GM23338 (cell line): Measurements from ENCODE around the gene EPHB2. TPM values are rescaled to one million over a fixed set of nuclear protein-coding genes. Genes with fewer than 3 reads are reported as not detected.

ENCODE experiments used
- ATAC-seq: fragments of 200-7000 bp; cut with Tn5 transposase; 3 replicates; pipeline ENCODE4 v1.9.1; 2020
- DNase-seq: peaks from one replicate; pipeline ENCODE4 v3.0.0-alpha.2; 2015; ENCODE audit warnings: low spot score
- H2AFZ ChIP-seq: fragments of 200-600 bp; sonication (generic); 2 replicates; pipeline ENCODE4 v1.8.0; 2016; ENCODE audit warnings: antibody characterized with exemption, mild to moderate bottlenecking, moderate library complexity
- H3F3A ChIP-seq: fragments of 200-600 bp; sonication (generic); replicated peaks from 2 replicates; pipeline ENCODE4 v1.8.0; 2017; ENCODE audit warnings: antibody characterized with exemption, mixed run types, low read depth
- H3K27ac ChIP-seq: fragments of 200-600 bp; sonication (generic); 2 replicates; pipeline ENCODE4 v1.6.1; 2016; ENCODE audit warnings: low read depth
- H3K27me3 ChIP-seq: fragments of 200-600 bp; sonication (generic); 2 replicates; pipeline ENCODE4 v1.8.0; 2016; ENCODE audit warnings: mild to moderate bottlenecking, mixed run types, moderate library complexity; ENCODE audit not compliant: insufficient read depth
- H3K36me3 ChIP-seq: fragments of 200-600 bp; sonication (generic); 2 replicates; pipeline ENCODE4 v1.8.0; 2016; ENCODE audit warnings: mild to moderate bottlenecking; ENCODE audit not compliant: insufficient read depth
- H3K4me1 ChIP-seq: fragments of 200-600 bp; sonication (generic); 2 replicates; pipeline ENCODE4 v1.8.0; 2016; ENCODE audit warnings: mild to moderate bottlenecking, moderate library complexity; ENCODE audit not compliant: insufficient read depth
- H3K4me2 ChIP-seq: fragments of 200-600 bp; sonication (generic); 2 replicates; pipeline ENCODE4 v1.7.1; 2017; ENCODE audit warnings: mixed run types
- H3K4me3 ChIP-seq: fragments of 200-600 bp; sonication (generic); 2 replicates; pipeline ENCODE4 v1.6.1; 2016; ENCODE audit warnings: mixed run types
- H3K79me2 ChIP-seq: fragments of 200-600 bp; sonication (generic); replicated peaks from 2 replicates; pipeline ENCODE4 v1.8.0; 2017; ENCODE audit warnings: mild to moderate bottlenecking; ENCODE audit not compliant: insufficient read depth
- H3K9me2 ChIP-seq: fragments of 200-600 bp; sonication (generic); 2 replicates; pipeline ENCODE4 v1.8.0; 2017; ENCODE audit not compliant: insufficient read depth
- H4K20me1 ChIP-seq: fragments of 200-600 bp; sonication (generic); replicated peaks from 2 replicates; pipeline ENCODE4 v1.8.0; 2017; ENCODE audit warnings: mild to moderate bottlenecking; ENCODE audit not compliant: insufficient read depth
- H3K27ac Mint-ChIP-seq: 2 replicates; pipeline ENCODE4 v1.8.0; 2020; ENCODE audit warnings: inconsistent platforms, mild to moderate bottlenecking, moderate library complexity, mixed read lengths
- H3K27me3 Mint-ChIP-seq: 3 replicates; pipeline ENCODE4 v1.8.0; 2022; ENCODE audit warnings: low read depth, mild to moderate bottlenecking, moderate library complexity, mixed read lengths, inconsistent platforms; ENCODE audit not compliant: insufficient read depth, poor library complexity
- H3K36me3 Mint-ChIP-seq: 3 replicates; pipeline ENCODE4 v1.8.0; 2021; ENCODE audit warnings: low read depth, mild to moderate bottlenecking, inconsistent platforms, moderate library complexity, mixed read lengths
- H3K4me1 Mint-ChIP-seq: 3 replicates; pipeline ENCODE4 v1.8.0; 2020; ENCODE audit warnings: mild to moderate bottlenecking, inconsistent platforms, mixed read lengths
- H3K4me3 Mint-ChIP-seq: 3 replicates; pipeline ENCODE4 v1.8.0; 2021; ENCODE audit warnings: moderate library complexity, mild to moderate bottlenecking, inconsistent platforms, mixed read lengths
- H3K9me3 Mint-ChIP-seq: 3 replicates; pipeline ENCODE4 v1.8.0; 2020; ENCODE audit warnings: moderate library complexity, mild to moderate bottlenecking, inconsistent platforms, mixed read lengths
- CREB1 ChIP-seq: fragments of 250-450 bp; sonication (Bioruptor Pico); IDR thresholded peaks from 2 replicates; pipeline ENCODE4 v1.5.0; 2020; ENCODE audit warnings: low read depth, mild to moderate bottlenecking, moderate library complexity
- EZH2 ChIP-seq: fragments of 200-600 bp; sonication (generic); IDR thresholded peaks from one replicate; pipeline ENCODE4 v1.8.0; 2017; ENCODE audit warnings: antibody characterized with exemption, mild to moderate bottlenecking, low read depth; ENCODE audit not compliant: unreplicated experiment
- EZH2phosphoT487 ChIP-seq: fragments of 200-600 bp; sonication (generic); IDR thresholded peaks from one replicate; pipeline ENCODE4 v1.8.1; 2018; ENCODE audit warnings: antibody characterized with exemption; ENCODE audit not compliant: unreplicated experiment
- JUNB ChIP-seq: IDR thresholded peaks from one replicate; pipeline ENCODE4 v1.6.1; 2016; ENCODE audit warnings: antibody characterized with exemption; ENCODE audit not compliant: unreplicated experiment
- NANOG ChIP-seq: IDR thresholded peaks from 2 replicates; pipeline ENCODE4 v1.6.1; 2016; ENCODE audit warnings: antibody characterized with exemption, borderline replicate concordance
- POLR2AphosphoS5 ChIP-seq: IDR thresholded peaks from 2 replicates; pipeline ENCODE4 v1.6.1; 2016; ENCODE audit warnings: antibody characterized with exemption, low read depth
- STAT1 ChIP-seq: IDR thresholded peaks from one replicate; pipeline ENCODE4 v1.6.1; 2016; ENCODE audit warnings: antibody characterized with exemption; ENCODE audit not compliant: unreplicated experiment
- ZNF114 ChIP-seq: fragments of 250-450 bp; sonication (Bioruptor Pico); IDR thresholded peaks from 2 replicates; pipeline ENCODE4 v1.5.0; 2020; ENCODE audit warnings: mild to moderate bottlenecking, moderate library complexity
- ZNF331 ChIP-seq: fragments of 250-450 bp; sonication (Bioruptor Pico); IDR thresholded peaks from 2 replicates; pipeline ENCODE4 v1.5.0; 2020; ENCODE audit warnings: low read depth, mild to moderate bottlenecking, moderate library complexity
- polyA plus RNA-seq: library from polyadenylated mRNA; unstranded; fragments of >200 nt; fragmentation: Nextera tagmentation; extraction: Ambion mirVana; gene quantifications from 2 replicates; pipeline ENCODE4 v1.2.1, GENCODE V29; 2016
- total RNA-seq: library from RNA; depleted of rRNA; stranded (reverse); fragments of >200 nt; shearing (Covaris generic); gene quantifications from 2 replicates; pipeline ENCODE4 v1.2.3, GENCODE V29; 2014
- TF ChIP-seq, protein P1 (sequence below): IDR thresholded peaks from 2 replicates; pipeline ENCODE4 v1.6.1; 2016; ENCODE audit warnings: antibody characterized with exemption
- TF ChIP-seq, protein P2 (sequence below): fragments of 250-450 bp; sonication (Bioruptor Pico); IDR thresholded peaks from 2 replicates; pipeline ENCODE4 v1.5.0; 2020; ENCODE audit warnings: mild to moderate bottlenecking, moderate library complexity
- TF ChIP-seq, protein P3 (sequence below): IDR thresholded peaks from one replicate; pipeline ENCODE4 v1.6.1; 2018; ENCODE audit warnings: antibody characterized with exemption; ENCODE audit not compliant: unreplicated experiment

EPHB2 gene
- total and polyA plus RNA-seq, 2 experiments from 2014 or later = 4.1 to 20.1 TPM

DNA sequence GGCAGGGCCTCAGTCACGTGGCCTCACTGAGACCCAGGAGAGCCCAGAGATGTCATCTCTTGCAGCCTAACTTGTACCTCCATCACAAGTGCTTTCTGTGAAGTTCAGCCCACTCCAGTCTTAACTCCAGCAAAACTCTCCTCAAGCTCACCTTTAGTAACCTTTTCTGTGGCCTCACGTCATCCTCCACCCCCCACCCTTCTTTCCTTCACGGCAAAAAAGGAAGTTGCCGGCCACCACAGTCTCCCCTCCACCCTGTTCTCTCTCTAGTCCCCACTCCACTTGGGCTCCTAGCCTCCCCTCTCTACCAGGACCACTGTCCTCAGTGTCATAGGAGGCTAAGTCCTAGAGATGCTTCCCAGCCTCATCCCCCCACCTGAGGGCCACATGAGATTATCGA, 155.1 kb downstream of the EPHB2 start:
- H3K4me1 ChIP-seq = no peaks in the 10 kb centered on the region
- H2AFZ ChIP-seq = no peak overlapping the region
- no peaks in the 10 kb centered on the region for H3K36me3 ChIP-seq
- H3K27ac ChIP-seq = no peak overlapping the region
- Mint-ChIP-seq H3K9me3 (no peaks in the 10 kb centered on the region; the same call in 2 of the 3 replicates), H3K27me3 (peaks cover 1% of the 10 kb centered on the region), H3K36me3 (peaks cover 3% of the 10 kb centered on the region; the same call in 2 of the 3 replicates), H3K27ac (no peak overlapping the region), H3K4me3 (no peak overlapping the region), H3K4me1 (peaks cover 9% of the 10 kb centered on the region)
- H3K4me2 ChIP-seq = no peak overlapping the region
- TF ChIP-seq ZNF331 (CRISPR knock-in tag) = no peak
- no peak overlapping the region for H3K4me3 ChIP-seq
- DNase-seq (no peak), ATAC-seq (no peak)
- no peaks in the 10 kb centered on the region for H3K27me3 ChIP-seq
- no peaks in the 10 kb centered on the region for H3K9me2 ChIP-seq
- no peaks in the 10 kb centered on the region for H4K20me1 ChIP-seq
- H3K79me2 ChIP-seq = no peaks in the 10 kb centered on the region
- H3F3A ChIP-seq = no peaks in the 10 kb centered on the region

DNA sequence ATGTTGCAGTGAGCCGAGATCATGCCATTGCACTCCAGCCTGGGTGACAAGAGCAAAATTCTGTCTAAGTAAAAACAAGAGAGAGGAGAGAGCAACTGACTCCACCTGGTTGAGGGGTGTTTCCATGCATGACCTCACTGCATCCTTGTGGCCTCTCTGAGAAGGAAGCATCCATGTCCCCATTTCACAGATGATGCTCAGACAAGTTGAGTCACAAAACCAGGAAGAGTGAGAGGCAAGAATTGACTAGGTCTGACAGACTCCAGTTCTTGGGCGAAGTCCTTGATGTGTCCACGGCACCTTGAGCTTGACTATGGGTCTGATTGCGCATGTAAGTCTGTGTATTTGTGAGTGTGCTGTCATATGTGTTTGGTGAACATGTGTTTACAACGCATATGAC, 156.2 kb downstream of the EPHB2 start:
- ATAC-seq (no peak), DNase-seq (no peak)
- Histone ChIP-seq H3K27me3 (no peaks in the 10 kb centered on the region), H3K4me1 (no peaks in the 10 kb centered on the region), H3K4me3 (no peak overlapping the region), H3K36me3 (no peaks in the 10 kb centered on the region), H2AFZ (no peak overlapping the region), H3K27ac (no peak overlapping the region), H3K79me2 (no peaks in the 10 kb centered on the region), H3F3A (no peaks in the 10 kb centered on the region), H3K9me2 (no peaks in the 10 kb centered on the region), H3K4me2 (no peak overlapping the region), H4K20me1 (no peaks in the 10 kb centered on the region)
- Mint-ChIP-seq H3K27ac (no peak overlapping the region), H3K27me3 (peaks cover 1% of the 10 kb centered on the region), H3K9me3 (no peaks in the 10 kb centered on the region; the same call in 2 of the 3 replicates), H3K36me3 (peaks cover 3% of the 10 kb centered on the region; the same call in 2 of the 3 replicates), H3K4me1 (peaks cover 9% of the 10 kb centered on the region), H3K4me3 (no peak overlapping the region)
- no peak for TF ChIP-seq EZH2phosphoT487
- no peak for TF ChIP-seq STAT1
- no peak for TF ChIP-seq POLR2AphosphoS5
- TF ChIP-seq ZNF331 (CRISPR knock-in tag) = no peak
- no peak for TF ChIP-seq EZH2
- TF ChIP-seq JUNB = no peak
- TF ChIP-seq, protein P1, sequence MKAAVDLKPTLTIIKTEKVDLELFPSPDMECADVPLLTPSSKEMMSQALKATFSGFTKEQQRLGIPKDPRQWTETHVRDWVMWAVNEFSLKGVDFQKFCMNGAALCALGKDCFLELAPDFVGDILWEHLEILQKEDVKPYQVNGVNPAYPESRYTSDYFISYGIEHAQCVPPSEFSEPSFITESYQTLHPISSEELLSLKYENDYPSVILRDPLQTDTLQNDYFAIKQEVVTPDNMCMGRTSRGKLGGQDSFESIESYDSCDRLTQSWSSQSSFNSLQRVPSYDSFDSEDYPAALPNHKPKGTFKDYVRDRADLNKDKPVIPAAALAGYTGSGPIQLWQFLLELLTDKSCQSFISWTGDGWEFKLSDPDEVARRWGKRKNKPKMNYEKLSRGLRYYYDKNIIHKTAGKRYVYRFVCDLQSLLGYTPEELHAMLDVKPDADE = no peak
- no peak for TF ChIP-seq CREB1
- TF ChIP-seq, protein P2, sequence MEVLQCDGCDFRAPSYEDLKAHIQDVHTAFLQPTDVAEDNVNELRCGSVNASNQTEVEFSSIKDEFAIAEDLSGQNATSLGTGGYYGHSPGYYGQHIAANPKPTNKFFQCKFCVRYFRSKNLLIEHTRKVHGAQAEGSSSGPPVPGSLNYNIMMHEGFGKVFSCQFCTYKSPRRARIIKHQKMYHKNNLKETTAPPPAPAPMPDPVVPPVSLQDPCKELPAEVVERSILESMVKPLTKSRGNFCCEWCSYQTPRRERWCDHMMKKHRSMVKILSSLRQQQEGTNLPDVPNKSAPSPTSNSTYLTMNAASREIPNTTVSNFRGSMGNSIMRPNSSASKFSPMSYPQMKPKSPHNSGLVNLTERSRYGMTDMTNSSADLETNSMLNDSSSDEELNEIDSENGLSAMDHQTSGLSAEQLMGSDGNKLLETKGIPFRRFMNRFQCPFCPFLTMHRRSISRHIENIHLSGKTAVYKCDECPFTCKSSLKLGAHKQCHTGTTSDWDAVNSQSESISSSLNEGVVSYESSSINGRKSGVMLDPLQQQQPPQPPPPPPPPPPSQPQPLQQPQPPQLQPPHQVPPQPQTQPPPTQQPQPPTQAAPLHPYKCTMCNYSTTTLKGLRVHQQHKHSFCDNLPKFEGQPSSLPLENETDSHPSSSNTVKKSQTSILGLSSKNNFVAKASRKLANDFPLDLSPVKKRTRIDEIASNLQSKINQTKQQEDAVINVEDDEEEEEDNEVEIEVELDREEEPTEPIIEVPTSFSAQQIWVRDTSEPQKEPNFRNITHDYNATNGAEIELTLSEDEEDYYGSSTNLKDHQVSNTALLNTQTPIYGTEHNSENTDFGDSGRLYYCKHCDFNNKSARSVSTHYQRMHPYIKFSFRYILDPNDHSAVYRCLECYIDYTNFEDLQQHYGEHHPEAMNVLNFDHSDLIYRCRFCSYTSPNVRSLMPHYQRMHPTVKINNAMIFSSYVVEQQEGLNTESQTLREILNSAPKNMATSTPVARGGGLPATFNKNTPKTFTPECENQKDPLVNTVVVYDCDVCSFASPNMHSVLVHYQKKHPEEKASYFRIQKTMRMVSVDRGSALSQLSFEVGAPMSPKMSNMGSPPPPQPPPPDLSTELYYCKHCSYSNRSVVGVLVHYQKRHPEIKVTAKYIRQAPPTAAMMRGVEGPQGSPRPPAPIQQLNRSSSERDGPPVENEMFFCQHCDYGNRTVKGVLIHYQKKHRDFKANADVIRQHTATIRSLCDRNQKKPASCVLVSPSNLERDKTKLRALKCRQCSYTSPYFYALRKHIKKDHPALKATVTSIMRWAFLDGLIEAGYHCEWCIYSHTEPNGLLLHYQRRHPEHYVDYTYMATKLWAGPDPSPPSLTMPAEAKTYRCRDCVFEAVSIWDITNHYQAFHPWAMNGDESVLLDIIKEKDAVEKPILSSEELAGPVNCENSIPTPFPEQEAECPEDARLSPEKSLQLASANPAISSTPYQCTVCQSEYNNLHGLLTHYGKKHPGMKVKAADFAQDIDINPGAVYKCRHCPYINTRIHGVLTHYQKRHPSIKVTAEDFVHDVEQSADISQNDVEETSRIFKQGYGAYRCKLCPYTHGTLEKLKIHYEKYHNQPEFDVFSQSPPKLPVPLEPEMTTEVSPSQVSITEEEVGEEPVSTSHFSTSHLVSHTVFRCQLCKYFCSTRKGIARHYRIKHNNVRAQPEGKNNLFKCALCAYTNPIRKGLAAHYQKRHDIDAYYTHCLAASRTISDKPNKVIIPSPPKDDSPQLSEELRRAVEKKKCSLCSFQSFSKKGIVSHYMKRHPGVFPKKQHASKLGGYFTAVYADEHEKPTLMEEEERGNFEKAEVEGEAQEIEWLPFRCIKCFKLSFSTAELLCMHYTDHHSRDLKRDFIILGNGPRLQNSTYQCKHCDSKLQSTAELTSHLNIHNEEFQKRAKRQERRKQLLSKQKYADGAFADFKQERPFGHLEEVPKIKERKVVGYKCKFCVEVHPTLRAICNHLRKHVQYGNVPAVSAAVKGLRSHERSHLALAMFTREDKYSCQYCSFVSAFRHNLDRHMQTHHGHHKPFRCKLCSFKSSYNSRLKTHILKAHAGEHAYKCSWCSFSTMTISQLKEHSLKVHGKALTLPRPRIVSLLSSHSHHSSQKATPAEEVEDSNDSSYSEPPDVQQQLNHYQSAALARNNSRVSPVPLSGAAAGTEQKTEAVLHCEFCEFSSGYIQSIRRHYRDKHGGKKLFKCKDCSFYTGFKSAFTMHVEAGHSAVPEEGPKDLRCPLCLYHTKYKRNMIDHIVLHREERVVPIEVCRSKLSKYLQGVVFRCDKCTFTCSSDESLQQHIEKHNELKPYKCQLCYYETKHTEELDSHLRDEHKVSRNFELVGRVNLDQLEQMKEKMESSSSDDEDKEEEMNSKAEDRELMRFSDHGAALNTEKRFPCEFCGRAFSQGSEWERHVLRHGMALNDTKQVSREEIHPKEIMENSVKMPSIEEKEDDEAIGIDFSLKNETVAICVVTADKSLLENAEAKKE (CRISPR knock-in tag) = no peak
- no peak for TF ChIP-seq ZNF114 (CRISPR knock-in tag)
- TF ChIP-seq NANOG = no peak
- TF ChIP-seq, protein P3, sequence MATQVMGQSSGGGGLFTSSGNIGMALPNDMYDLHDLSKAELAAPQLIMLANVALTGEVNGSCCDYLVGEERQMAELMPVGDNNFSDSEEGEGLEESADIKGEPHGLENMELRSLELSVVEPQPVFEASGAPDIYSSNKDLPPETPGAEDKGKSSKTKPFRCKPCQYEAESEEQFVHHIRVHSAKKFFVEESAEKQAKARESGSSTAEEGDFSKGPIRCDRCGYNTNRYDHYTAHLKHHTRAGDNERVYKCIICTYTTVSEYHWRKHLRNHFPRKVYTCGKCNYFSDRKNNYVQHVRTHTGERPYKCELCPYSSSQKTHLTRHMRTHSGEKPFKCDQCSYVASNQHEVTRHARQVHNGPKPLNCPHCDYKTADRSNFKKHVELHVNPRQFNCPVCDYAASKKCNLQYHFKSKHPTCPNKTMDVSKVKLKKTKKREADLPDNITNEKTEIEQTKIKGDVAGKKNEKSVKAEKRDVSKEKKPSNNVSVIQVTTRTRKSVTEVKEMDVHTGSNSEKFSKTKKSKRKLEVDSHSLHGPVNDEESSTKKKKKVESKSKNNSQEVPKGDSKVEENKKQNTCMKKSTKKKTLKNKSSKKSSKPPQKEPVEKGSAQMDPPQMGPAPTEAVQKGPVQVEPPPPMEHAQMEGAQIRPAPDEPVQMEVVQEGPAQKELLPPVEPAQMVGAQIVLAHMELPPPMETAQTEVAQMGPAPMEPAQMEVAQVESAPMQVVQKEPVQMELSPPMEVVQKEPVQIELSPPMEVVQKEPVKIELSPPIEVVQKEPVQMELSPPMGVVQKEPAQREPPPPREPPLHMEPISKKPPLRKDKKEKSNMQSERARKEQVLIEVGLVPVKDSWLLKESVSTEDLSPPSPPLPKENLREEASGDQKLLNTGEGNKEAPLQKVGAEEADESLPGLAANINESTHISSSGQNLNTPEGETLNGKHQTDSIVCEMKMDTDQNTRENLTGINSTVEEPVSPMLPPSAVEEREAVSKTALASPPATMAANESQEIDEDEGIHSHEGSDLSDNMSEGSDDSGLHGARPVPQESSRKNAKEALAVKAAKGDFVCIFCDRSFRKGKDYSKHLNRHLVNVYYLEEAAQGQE = no peak
